Neural progenitor cell (in vitro differentiated cells): ENCODE measurements around the gene SYTL2.

ENCODE experiments used
- EZH2 ChIP-seq: fragments of 200-600 bp; sonication (generic); IDR thresholded peaks from 2 replicates; pipeline ENCODE4 v1.6.1; 2017; ENCODE audit warnings: antibody characterized with exemption, mild to moderate bottlenecking, moderate library complexity
- EZH2phosphoT487 ChIP-seq: fragments of 200-600 bp; sonication (generic); IDR thresholded peaks from 2 replicates; pipeline ENCODE4 v1.6.1; 2017; ENCODE audit warnings: antibody characterized with exemption
- TF ChIP-seq, protein P1 (sequence below): fragments of 200-600 bp; sonication (generic); IDR thresholded peaks from 2 replicates; pipeline ENCODE4 v1.5.1; 2017; ENCODE audit warnings: antibody characterized with exemption, mild to moderate bottlenecking

DNA sequence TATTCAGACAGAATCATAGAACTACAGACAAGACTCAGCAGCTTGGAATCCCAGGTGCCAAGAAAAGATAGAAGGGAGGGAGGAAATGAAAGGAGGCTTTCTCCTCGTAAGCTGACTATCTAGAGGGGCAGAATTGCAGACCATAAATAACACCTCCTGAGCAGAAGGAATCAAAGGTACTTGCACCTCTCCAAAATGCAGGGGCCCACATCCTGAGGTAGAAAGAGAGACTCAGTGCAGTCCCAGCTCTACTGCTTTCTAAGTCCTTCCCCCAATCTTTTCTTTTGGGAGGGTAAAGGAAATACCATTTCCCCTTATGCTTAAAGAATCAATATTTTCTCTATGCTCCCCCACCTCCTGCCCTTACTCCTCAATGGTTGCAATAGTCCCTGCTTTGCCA lies 55.2 kb downstream of the SYTL2 start:
- TF ChIP-seq, protein P1, sequence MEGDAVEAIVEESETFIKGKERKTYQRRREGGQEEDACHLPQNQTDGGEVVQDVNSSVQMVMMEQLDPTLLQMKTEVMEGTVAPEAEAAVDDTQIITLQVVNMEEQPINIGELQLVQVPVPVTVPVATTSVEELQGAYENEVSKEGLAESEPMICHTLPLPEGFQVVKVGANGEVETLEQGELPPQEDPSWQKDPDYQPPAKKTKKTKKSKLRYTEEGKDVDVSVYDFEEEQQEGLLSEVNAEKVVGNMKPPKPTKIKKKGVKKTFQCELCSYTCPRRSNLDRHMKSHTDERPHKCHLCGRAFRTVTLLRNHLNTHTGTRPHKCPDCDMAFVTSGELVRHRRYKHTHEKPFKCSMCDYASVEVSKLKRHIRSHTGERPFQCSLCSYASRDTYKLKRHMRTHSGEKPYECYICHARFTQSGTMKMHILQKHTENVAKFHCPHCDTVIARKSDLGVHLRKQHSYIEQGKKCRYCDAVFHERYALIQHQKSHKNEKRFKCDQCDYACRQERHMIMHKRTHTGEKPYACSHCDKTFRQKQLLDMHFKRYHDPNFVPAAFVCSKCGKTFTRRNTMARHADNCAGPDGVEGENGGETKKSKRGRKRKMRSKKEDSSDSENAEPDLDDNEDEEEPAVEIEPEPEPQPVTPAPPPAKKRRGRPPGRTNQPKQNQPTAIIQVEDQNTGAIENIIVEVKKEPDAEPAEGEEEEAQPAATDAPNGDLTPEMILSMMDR = no peak
- TF ChIP-seq EZH2phosphoT487 (no peak), EZH2 (no peak)
